Mesothelial cell of epicardium (in vitro differentiated cells): ENCODE measurements around the gene PHLDB1. TPM values are rescaled to one million over a fixed set of nuclear protein-coding genes. Genes with fewer than 3 reads are reported as not detected.

ENCODE experiments used
- DNase-seq, 2 experiments: peaks; one replicate each; pipeline ENCODE4 v3.0.0; 2021; ENCODE audit warnings: low spot score in 2 of 2; ENCODE audit not compliant: unreplicated experiment in 2 of 2
- H3K27ac Mint-ChIP-seq: 2 replicates; pipeline ENCODE4 v1.8.0; 2021; ENCODE audit warnings: mixed read lengths
- H3K27me3 Mint-ChIP-seq: 2 replicates; pipeline ENCODE4 v1.8.0; 2021; ENCODE audit warnings: low read depth, mixed read lengths
- H3K36me3 Mint-ChIP-seq: 2 replicates; pipeline ENCODE4 v1.8.0; 2021; ENCODE audit warnings: mixed read lengths
- H3K4me1 Mint-ChIP-seq: 2 replicates; pipeline ENCODE4 v1.8.0; 2021; ENCODE audit warnings: mixed read lengths
- H3K4me3 Mint-ChIP-seq: 2 replicates; pipeline ENCODE4 v1.8.0; 2021; ENCODE audit warnings: mild to moderate bottlenecking, moderate library complexity, mixed read lengths
- H3K9me3 Mint-ChIP-seq: 2 replicates; pipeline ENCODE4 v1.8.0; 2021; ENCODE audit warnings: mixed read lengths
- CTCF ChIP-seq: fragments of 200-600 bp; sonication (generic); IDR thresholded peaks from one replicate; pipeline ENCODE4 v1.5.0; 2021; ENCODE audit warnings: antibody characterized with exemption; ENCODE audit not compliant: unreplicated experiment
- total RNA-seq: library from RNA; stranded (reverse); gene quantifications from 3 replicates; pipeline ENCODE4 v1.2.1, GENCODE V29; 2021

The PHLDB1 gene
- total RNA-seq, 1 donor from 2014 or later = 148 TPM

GRCh38 chr11:118641397-118642019 is 34.1 kb downstream of the PHLDB1 start:
- Mint-ChIP-seq H3K4me3 (no peak overlapping the region), H3K36me3 (peaks cover 22% of the 10 kb centered on the region), H3K9me3 (no peaks in the 10 kb centered on the region), H3K27ac (peak overlapping the region; percentile 77), H3K4me1 (peaks cover 11% of the 10 kb centered on the region), H3K27me3 (no peaks in the 10 kb centered on the region)
- no peak for DNase-seq
- no peak for TF ChIP-seq CTCF

DNA sequence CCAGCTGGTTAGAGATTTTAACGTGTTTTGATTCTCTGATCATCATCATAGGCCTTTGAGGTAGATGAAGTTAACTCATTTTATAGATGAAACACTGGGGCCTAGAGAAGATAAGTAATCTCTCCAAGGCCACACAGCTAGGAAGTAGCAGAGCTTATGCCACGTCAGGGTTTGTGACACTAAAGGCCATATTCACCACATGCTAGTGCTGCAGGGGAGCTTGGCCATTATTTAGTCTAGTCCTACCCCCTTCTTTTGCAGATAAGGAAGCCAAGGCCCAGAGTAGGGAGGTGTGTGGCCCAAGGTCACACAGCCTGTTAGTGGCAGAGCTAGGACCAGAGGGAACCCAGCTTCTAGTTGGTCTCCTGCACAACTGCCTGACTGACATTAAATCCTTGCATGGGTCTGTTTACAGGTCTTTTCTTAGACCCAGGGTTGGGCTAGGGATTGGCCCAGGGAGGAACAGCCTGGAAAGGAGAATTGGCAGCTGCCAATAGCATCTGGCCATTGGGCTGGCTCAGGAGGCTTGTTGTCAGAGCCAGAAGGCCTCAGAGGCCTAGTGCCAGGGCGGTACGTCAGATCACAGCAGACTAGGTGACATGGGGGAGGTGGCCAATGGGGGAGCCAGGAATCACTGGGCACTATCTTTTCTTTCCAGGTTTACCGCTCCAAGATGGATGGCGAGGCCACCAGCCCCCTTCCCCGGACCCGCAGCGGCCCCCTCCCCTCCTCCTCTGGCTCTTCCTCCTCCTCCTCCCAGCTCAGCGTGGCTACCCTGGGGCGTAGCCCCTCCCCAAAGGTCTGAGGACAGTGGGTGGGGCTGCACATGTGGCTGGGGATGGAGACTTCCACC is 36.0 kb downstream of the PHLDB1 start:
- peaks cover 25% of the 10 kb centered on the region for H3K36me3 Mint-ChIP-seq
- no peak overlapping the region for H3K4me3 Mint-ChIP-seq
- peaks cover 11% of the 10 kb centered on the region for H3K4me1 Mint-ChIP-seq
- TF ChIP-seq CTCF = no peak
- H3K9me3 Mint-ChIP-seq = no peaks in the 10 kb centered on the region
- H3K27ac Mint-ChIP-seq = no peak overlapping the region
- DNase-seq = no peak
- H3K27me3 Mint-ChIP-seq = no peaks in the 10 kb centered on the region

DNA sequence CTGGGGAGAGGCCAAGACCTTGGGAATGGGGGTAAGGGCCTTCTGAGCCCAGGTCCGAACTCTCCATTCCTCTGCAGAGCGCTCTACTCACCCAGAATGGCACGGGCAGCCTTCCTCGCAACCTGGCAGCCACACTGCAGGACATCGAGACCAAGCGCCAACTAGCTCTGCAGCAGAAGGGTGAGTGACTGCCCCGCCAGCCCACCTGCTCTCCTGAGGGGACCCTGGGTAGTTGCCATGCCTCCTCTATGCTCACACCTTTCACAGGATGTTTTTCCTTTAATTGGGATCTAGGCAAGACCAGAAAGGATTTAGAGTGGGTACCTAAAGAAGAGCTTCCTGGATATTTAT is 36.6 kb downstream of the PHLDB1 start:
- Mint-ChIP-seq H3K9me3 (no peaks in the 10 kb centered on the region), H3K36me3 (peaks cover 30% of the 10 kb centered on the region)
- no peak for TF ChIP-seq CTCF

DNA sequence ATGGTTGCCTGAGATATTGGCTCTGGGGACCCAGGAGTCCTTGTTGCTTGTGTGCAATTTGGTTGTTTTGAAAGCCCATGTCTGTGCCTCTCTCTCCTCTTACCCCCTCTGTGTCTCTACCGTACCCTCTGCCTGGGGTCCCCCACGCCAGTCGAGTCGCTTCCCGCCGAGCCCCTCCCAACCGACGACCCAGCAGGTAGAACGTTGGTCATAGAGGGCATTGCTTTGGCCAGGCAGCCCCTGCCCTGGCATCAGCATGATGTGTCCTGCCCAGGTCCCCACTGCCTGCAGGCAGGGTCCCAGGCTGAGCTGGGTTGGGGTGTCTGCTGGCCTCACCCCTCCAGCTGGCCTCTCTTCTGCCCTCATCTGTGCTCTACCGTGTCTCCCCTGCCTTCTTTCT is 37.1 kb downstream of the PHLDB1 start:
- H3K4me1 Mint-ChIP-seq = peaks cover 11% of the 10 kb centered on the region
- no peak for TF ChIP-seq CTCF
- H3K27me3 Mint-ChIP-seq = no peaks in the 10 kb centered on the region
- H3K27ac Mint-ChIP-seq = no peak overlapping the region
- DNase-seq = no peak
- H3K9me3 Mint-ChIP-seq = no peaks in the 10 kb centered on the region
- H3K4me3 Mint-ChIP-seq = no peak overlapping the region
- peaks cover 35% of the 10 kb centered on the region for H3K36me3 Mint-ChIP-seq

More for the DNA sequence above, 36.6 kb downstream of the PHLDB1 start:
- no peak overlapping the region for H3K4me3 Mint-ChIP-seq
- H3K27ac Mint-ChIP-seq = no peak overlapping the region
- DNase-seq = no peak
- H3K27me3 Mint-ChIP-seq = no peaks in the 10 kb centered on the region
- peaks cover 11% of the 10 kb centered on the region for H3K4me1 Mint-ChIP-seq

- no peak for TF ChIP-seq CTCF
- no peak overlapping the region for H3K4me3 Mint-ChIP-seq
- peaks cover 41% of the 10 kb centered on the region for H3K36me3 Mint-ChIP-seq
- no peak for DNase-seq
- H3K27ac Mint-ChIP-seq = no peak overlapping the region
- H3K4me1 Mint-ChIP-seq = peaks cover 7% of the 10 kb centered on the region
- H3K27me3 Mint-ChIP-seq = no peaks in the 10 kb centered on the region
- no peaks in the 10 kb centered on the region for H3K9me3 Mint-ChIP-seq
Measured at GRCh38 chr11:118645066-118645715, 37.8 kb downstream of the PHLDB1 start.
